HG02623 (cell line): ENCODE results near the gene AGMO.

ENCODE experiments used
- ATAC-seq: cut with Tn5 transposase; IDR thresholded peaks from one replicate; pipeline ENCODE4 v1.9.1; 2021; ENCODE audit warnings: moderate library complexity; ENCODE audit not compliant: unreplicated experiment

The AGMO gene

DNA sequence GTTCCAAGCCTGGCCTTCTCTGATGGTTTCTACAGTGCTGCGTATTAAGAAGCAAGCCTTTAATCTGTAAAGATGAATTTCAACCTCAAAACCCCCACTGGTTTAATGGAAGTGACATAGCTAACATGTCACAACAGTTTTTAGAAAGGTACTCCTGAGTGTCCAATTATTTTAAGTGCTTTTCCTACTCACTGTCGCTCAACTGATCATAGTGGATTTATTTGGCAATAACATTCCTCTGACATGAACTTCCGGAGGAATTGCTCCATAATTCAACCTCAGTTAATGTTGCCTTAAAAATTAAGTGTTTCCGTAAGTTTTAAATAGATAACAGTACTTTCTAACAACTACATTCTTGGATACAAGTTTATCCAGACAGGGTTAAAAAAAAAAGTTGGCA lies 57.5 kb downstream of the AGMO start:
- ATAC-seq = no peak

DNA sequence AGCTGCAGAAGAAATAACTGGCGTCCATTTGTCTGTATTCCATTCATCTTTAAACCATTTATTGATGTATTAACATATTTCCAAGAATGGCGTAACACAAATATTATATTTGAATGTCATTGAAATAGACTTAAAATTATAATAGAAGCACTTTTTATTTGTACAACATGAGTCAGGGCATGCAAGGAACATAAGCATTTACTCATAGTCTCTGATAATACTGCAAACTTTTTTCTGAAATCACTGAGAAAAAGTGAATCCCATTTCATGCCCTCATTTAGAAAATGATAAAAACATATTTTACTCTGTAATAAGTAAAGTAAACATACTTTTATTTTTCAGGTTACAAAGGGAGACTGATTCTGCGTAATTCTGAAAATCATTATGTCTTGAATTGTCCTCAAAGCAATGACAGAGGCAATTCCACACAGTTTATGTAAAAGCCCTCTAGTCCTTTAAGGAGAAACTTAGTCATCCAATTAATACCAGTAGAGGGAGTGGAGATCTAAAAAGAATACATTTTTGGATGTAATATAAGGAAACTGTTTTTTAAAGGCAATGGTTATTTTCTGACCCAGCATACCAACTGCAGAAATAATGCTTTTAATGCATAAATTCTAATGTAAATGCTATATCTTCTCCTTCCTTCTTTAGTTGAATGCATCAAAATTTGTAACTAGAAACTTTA lies 58.1 kb downstream of the AGMO start:
- ATAC-seq = no peak

DNA sequence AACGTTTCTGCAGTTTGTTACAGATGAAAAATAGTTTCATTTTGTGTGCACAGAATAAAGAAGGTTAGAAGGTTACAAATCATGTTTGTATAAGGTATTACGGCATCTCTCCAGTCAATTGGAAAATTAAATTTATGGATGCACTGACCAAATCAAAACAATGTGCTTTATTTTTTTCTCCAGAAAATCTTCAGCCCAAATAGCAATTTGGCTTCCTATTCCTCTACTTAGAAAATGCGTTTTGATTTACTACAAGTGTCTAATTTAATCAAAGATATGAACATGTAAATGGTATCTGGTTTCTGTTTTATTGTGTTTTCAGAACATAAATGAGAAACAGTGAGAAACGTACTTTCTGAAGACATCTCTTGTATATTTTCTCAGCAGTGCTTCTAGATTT lies 63.4 kb downstream of the AGMO start:
- no peak for ATAC-seq

DNA sequence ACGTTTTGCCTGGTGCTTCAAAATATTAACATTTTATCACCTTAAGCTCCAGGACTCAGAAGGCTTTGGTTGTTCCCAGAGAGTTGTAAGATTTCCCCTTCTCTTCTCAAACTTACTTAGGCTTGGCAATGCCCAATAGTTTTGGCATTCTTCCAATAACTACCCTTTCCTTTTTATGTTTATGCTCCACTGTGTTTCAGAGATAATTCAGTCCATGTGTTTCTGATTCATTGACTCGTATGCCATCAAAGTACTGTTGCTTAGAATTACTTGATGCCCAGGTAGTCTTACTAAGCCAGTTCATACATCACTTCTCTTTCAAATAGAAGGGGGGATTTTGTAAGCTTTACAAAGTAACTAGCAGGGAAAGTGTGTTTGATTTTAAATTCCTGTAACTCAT lies 66.6 kb downstream of the AGMO start:
- no peak for ATAC-seq

DNA sequence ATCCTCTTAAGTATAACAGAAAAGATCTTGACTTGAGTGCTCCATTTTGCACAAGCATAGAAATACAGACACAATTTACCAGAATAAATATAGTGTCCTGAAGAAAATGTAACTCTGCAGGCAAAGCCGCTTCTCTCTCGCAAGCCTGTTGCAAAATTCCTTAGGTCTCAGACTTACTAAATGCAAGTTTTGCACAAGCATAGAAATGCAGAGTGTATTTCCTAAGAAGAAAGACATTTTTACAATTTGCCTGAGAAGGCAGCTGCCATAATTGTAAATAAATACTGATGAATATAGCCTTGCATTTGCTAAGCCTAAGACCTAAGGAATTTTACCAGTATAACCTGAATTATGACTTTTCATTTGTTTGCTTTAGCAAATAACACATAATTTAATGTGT lies 67.1 kb downstream of the AGMO start:
- no peak for ATAC-seq

DNA sequence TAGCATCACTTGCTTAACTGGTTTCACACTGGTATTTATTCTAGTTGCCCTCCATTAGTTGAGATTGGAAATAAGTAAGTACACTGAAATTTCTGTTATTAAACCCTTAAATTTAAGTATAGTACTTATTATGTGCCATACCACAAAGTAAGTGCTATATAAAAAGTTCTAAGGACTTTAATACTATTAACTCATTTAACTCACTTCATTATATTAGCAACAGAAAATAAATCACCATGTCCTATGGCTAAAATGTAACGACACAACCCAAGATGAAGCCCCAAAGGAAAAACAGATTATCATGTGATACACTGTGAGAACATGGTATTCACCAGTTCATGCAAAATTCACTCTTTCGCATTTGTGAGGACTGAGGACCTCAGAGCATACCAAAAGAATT lies 70.5 kb downstream of the AGMO start:
- no peak for ATAC-seq

DNA sequence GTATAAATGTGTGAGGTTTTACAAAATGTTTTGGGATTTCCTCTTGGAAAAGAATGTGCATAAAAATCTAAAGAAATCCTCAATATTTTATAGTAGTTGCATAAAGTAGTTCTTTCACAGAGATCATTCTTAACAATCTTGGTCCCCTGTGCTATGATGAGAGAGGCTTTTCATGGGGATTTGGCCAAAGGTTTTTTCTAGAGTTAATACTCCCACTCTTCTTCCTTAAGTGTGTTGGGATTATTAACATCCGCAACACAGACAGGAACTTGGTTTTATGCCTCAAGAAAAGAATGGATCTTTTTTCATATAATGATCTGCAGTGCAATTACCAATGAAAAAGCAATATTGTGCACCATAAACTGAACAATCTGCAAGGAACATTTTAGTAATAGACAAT lies 71.5 kb downstream of the AGMO start:
- no peak for ATAC-seq

DNA sequence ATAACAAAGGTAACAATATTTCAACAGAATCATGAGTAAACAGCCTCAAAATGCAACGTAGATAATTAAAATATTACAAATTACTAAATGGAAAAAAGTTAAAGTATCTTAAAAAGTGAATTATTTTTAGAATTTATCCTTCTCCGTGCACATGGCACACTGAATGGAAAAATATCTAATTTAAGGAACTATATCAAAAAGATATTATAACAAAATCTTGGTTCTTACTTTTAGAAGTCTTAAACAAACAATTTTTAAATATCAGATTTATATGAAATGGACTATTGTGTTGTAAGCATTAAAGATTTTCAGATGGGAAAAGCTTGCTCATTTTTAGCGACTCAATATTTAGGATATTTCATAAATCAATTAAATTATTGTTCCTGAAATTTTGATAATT lies 72.0 kb downstream of the AGMO start:
- ATAC-seq = no peak

DNA sequence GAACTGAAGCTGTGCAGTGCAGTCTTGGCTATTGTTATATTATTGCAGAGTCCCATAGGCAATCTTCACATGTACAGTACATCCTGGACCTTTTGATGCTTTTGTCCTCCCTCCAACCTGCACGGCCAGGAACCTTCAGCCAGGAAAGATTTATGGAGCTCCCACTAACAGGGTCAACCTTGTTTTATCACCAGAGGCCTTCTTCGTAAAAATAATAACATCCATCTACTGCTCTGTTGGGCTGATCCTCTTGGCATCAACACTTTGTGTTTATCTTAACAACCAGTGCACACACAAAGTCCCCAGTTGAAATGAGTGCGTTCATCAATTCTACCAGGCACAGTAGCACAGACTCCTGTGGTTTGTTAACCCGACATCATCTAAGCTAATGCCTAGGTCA lies 72.4 kb downstream of the AGMO start:
- ATAC-seq = no peak

DNA sequence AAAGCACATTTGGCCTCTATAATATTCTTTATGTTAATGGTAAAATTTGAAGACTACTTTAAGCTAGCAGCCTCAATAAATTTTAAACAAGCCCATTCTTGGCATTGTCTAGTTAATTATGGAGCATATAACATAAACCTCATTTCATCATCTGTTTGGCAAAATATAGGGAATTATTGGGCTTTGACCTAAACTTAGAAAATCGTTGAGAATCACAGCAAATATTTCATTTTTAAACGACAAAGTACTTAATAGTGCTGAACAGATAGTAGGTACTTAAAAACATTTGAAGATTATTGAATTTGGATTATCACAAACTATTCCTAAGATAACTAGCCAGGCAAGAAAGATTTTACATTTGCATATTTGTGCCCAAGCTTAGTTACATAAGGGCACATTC lies 73.4 kb downstream of the AGMO start:
- ATAC-seq = no peak

DNA sequence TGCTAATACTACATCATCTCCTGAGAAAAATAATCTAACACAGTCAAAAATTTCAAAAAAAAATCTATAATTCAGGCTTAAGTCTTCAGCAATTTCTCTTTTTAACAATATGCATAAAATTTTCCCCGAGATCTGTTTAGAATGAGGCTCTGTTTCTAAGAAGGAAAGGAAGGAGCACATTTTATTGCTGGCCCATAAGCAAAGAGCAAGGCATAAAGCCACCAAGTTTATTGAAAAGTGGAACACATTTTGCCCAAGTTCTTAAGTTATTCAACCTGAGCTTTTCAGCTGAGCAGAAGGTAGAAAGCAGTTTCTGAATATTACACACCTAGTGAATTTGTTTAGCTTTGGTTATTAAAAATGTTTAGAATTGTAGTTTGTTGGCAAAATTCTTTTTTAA lies 73.9 kb downstream of the AGMO start:
- ATAC-seq = no peak

DNA sequence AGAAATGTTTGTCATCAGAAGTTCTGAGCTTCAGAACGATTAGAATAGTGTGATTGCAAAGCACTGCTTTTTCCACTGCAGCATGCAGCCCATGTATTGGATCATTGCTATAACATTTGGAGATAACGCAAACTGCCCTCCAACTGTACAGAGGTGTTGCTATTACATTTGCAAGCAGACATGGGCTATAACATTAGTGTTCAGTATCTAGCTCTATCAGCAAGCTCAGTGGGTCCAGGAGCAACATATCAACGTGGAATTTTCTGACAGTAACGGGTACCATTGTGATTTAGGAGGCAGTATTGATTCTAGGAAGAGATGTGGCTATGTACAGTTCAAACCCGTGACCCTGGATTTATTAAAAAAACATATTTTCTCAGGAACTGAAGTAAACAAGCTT lies 75.8 kb downstream of the AGMO start:
- ATAC-seq = no peak

DNA sequence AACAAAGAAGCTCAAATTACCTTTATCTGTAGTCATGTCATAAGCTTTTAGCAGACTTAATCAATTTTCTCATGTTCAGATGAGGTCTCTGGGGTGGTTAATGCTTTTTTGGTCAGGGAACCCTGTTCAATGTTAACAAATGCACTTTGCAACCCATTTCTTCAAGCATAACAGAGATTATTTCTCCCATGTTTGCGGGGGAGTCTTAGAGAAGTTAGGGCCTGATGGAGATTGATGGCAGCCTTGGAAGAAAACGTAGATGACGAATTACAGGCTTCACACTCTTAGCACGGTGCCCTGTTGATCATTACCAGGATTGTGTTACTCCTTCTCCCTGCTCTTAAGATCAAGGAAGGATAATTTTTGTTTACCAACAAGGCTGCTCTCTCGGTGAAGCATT lies 76.4 kb downstream of the AGMO start:
- ATAC-seq = no peak

DNA sequence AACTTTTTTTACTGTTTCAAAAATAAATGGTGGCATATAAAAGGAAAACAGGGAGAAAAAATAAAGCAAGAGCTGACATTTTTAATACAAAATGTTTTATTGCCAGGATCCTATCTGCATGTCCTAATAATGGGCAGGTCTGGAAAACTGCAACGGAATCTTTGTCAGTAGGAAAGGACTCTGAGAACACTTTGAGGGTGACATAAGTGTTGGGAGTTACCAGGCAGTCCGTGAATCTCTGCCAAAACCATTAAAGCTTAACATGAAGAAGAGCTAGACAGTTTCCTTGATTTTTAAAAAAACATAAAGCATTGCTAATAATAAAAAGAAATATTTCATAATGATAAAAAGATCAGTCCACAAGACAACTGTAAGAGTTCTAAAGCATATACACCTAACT lies 80.7 kb downstream of the AGMO start:
- no peak for ATAC-seq

DNA sequence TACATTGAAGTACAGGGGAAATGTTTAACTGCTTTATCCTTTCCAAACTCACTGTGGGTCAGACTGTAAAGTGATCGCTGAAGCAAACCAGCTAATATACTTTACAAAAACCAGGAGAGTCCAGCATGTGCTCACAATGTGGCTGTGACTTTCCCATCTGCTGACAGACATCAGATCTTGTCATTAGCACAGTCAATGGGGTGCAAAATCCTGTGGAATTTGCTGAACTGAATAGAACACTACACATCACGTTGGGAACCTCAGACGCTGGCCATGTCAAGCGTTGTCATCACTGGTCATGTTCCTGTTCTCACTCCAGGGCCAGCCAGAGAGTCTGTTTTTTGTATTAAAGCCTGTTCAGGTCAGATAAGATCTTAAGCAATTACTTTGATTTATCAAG lies 83.4 kb downstream of the AGMO start:
- ATAC-seq = no peak

DNA sequence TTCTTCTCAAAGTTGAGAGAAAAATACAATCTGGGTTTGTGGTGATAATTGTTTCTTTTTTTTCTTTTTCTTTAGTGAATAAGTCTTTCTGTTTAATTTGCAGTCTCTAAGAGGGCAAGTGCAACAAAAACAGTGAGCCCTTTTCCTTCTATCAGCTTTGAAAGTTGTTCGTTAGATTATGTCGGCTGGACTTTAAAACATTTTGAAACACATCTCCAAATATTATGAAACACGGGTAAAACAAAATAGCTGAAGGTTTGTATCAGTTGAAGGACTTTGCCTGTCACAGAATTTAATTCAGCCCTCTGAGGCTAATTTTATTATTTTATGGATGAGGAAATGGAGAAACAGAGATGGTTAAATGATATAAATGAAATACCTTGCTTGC lies 85.3 kb downstream of the AGMO start:
- no peak for ATAC-seq

DNA sequence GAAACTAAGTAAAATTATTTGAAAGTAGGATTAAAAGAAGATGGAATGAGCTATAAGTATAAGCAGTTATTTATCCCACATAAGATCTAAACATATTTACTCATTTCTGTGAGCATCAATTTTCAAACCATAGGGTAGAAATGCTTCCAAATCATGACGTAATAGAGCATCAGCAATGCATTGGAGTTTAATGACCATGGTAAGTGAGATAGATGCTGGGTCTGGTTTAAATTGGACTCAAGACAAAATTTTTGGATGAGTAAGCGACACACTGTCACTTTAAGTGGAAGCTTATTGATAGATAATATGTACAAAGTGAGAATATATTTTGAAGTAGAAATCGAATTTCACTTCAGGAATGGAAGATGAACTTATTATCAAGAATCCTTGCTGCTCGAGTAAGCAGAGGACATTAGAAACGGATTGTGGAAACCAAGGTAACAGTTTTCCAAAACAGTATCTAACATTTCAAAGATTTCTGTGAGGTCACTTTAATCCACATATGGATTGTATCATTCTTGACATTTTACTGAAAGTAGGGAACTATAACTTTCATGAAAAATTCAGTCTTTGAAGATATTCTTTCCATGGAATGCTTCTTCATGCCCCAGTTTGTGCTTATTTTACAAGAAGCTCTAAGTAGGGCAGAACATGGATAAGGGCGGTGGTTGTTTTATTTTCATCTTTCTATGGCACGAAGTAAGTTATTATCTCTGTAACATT lies 85.8 kb downstream of the AGMO start:
- no peak for ATAC-seq

DNA sequence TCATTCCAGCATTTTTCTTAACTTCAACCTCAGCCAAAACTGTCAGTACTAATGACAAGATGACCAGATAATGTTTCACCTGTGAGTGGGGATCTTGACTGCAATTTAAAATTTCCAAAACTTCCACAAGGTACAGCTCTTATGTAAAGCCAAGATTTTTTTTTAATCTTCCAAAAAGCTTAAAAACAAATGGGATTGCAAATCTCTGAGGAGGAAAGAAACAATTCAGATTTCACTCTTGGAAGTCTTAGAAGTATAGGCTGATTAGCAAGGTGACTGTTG lies 90.2 kb downstream of the AGMO start:
- no peak for ATAC-seq

DNA sequence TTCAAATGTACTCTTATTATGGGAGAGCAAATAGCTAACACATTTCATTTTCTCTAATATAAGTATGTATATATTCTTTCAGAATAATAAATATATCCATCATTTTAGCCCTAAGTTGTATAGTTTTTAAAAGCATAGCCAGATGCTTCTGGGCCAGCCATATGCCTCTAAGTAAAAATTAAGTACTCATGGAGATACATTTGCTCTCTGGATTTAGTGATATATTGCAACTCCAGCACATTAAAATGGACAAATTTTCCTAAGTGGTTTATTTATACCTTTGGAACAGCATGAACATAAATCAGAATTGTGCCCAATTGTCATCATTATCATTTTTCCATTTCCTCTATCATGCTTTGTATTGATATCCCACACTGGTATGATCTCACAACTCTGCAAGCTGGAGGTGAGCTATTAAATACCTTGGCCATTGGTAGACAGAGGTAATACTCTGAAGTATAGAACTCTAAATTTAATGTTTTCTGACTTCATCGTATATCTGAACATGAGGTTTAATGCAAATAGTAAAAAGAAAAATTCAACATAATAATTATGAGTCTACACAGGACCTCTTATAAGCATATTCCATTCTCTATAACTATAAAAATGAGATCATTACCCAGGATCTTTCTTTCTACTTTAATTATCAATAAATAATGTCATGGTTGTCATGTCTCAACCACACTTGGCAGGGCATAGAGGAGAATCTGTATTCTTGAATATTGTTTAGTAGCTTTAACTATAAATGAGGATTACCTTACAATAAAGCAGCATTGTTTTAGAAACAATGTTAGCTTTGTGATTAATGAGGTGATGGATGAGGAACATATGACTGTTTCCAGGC lies 90.8 kb downstream of the AGMO start:
- no peak for ATAC-seq

DNA sequence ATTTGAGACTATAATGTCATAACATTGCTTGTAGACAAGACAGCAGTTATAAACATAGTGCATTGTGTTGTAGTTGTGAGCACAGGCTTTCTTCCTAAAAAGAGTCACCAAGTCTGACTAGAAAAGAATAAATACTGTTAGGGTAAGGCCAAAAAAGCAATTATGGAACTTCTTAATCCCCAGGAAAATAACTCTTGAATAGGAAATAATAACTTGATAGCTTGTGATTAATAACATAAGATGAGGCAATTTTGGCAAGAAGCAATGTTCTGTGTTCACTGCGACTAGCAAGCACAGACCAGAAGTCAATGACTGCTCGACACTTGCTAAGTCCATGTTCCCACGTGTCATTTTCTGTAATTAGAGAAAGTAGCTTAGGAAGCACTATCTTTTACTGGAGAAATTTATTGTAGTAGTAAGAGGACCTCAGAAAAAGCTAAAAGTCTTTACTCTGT lies 97.1 kb downstream of the AGMO start:
- no peak for ATAC-seq

DNA sequence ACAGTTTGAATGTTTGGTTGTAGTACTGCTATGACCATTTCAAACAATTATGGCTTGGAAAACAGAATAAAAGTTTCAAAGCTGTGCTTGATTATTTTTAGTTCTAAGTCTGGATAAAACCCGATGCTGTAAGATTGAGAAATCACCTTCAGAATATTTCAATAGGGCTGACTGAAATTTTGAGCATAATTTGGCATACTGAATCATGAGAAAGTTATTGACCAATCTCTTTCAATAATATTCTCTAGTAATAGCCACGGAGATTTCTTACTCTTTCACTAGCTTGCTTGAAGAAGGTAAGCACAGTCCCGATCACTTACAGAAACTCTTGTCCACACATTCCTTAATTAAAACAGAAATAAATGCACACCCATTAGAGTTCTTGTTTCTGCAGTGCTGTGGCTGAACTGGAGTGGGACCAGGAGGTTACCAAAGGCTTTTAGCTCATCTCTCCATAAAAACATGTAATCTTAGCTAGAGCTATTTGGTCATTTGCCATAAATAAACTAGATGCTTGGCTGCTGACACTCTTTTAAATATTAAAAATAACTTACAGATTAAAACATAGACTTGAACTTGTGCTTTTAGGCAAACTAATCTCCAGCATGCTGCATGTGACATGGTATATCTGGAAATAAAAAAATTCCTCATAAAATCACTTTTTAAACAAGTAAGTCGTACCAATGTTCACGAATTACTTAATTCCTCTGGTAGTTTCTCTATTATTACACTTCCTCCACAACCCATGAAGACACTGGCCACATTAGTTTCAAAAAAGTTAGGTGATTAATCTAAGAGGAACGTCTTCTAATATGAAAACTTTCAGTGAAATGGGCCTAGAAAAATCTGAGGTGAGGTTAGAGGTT lies 97.8 kb downstream of the AGMO start:
- ATAC-seq = no peak
